ENCODE measurements around the gene ZC3H4.
"Not testable (repeated sequence)": the region's sequence is repeated elsewhere in the genome, so short reads cannot be mapped to it uniquely, and the experiment has no call there.

Gene ZC3H4

DNA sequence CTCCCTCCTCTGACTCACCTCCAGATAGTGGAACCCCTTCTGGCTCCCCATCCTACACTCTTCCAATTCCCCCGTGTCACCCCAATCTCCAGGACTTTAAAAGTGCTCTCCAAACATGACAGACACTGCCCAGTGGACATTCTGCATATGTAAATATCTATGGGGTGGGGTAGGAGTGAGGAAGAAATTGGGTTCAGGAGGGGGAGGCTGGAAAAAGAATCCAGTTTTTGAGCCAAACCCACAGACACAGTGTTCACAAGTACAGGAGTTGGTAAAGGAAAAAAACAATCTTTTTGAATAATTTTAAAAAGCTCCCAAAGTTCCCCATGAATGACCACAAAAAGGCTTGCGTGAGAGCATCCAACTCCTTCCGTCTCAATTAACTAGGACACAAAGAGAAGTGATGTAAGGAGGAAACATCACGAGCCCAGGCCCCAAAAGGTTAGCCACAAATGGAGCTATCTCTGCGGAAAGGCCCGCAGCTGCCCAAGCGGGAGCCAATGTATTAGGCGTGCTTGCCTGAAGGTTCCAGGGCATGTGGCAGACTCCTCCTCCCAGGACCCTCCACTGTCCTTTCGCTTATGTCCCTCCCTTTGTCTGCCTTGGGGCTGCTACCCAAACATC lies 18.0 kb downstream of the ZC3H4 start:
- Histone ChIP-seq H3K4me1 (ENCODE audit: control insufficient read depth, insufficient read depth, low read length) (peaks cover 24% of the 10 kb centered on the region), H3K9me3 (ENCODE audit: control insufficient read depth, insufficient read depth, low read length) (no peaks in the 10 kb centered on the region), H3K27me3 (ENCODE audit: control insufficient read depth, insufficient read depth, low read length) (no peaks in the 10 kb centered on the region), H3K36me3 (ENCODE audit: control insufficient read depth, insufficient read depth, low read length) (peaks cover 45% of the 10 kb centered on the region), H3K27ac (ENCODE audit: low read depth, low read length) (no peak overlapping the region), H3K4me3 (ENCODE audit: low read depth, low read length) (no peak overlapping the region), H3K9ac (ENCODE audit: low read depth, low read length) (no peak overlapping the region)

DNA sequence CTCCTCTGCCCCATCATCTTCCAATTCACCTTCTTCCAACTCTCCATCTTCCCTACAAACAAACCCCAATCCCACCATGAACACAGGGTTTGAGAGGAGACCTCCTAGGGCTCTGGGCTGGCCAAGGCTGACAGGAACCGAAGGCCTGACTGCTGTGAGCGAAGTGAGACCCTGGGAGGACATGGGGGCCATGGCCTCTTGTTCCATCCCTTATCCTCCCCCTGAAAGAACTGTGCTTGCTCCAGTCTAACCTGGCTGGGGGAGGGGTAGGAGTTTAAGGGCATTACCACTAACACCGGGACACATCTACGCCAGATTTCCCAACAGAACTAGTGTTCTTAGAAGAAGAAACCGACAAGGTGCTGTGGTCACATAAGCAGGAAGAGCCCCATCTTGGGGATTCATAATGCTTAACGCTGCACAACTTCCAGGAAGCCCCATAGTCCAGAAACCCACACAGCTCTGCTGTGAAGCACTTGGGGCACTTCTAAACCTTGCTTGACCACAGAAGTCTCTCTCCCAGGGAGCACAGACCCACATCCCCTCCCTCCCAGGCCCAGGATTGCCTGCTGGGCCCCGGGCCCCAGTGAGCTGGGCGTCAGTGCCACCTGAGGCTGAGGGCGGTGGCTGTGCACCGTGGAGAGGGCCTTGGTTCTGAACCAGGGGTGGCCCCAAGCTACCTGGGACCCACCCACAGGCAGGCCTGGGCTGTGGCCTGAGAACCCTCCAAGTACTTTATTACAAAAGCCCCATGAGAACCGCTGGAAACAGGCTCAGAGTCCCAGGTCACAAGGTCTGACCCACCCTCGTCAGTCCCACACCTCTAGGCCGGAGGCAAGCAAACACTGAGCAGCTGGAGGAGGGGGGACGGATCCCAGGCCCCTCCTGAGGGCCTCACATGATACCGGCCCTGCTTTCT lies 18.8 kb downstream of the ZC3H4 start:
- no peak overlapping the region for H3K9ac ChIP-seq (ENCODE audit: low read depth, low read length)
- H3K4me3 ChIP-seq (ENCODE audit: low read depth, low read length), result no peak overlapping the region
- peaks cover 23% of the 10 kb centered on the region for H3K4me1 ChIP-seq (ENCODE audit: control insufficient read depth, insufficient read depth, low read length)
- peaks cover 53% of the 10 kb centered on the region for H3K36me3 ChIP-seq (ENCODE audit: control insufficient read depth, insufficient read depth, low read length)
- H3K27ac ChIP-seq (ENCODE audit: low read depth, low read length), result peak overlapping the region; percentile 7
- H3K27me3 ChIP-seq (ENCODE audit: control insufficient read depth, insufficient read depth, low read length), result no peaks in the 10 kb centered on the region
- no peaks in the 10 kb centered on the region for H3K9me3 ChIP-seq (ENCODE audit: control insufficient read depth, insufficient read depth, low read length)

DNA sequence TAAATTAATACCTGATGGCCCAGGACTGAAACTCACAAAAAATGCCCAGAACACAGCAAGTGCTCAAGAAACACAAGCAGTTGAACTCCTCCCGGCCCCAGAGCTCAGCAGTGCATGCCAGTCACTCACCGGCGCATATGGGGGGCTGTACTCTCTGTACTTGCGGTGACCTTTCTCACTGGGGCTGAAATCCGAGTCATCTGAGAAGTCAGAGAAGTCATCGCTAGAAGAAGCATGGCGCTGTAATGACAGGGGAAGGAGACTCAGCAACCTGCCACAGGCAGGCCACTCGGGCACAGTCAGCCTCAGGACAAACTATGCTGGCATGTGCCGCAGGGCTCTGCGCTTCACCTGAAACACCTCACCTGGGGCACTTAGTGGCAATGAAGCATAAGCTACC lies 19.7 kb downstream of the ZC3H4 start:
- Histone ChIP-seq H3K9ac (ENCODE audit: low read depth, low read length) (no peak overlapping the region), H3K36me3 (ENCODE audit: control insufficient read depth, insufficient read depth, low read length) (peaks cover 61% of the 10 kb centered on the region), H3K4me3 (ENCODE audit: low read depth, low read length) (no peak overlapping the region), H3K27ac (ENCODE audit: low read depth, low read length) (no peak overlapping the region), H3K27me3 (ENCODE audit: control insufficient read depth, insufficient read depth, low read length) (no peaks in the 10 kb centered on the region), H3K9me3 (ENCODE audit: control insufficient read depth, insufficient read depth, low read length) (no peaks in the 10 kb centered on the region), H3K4me1 (ENCODE audit: control insufficient read depth, insufficient read depth, low read length) (peaks cover 19% of the 10 kb centered on the region)

DNA sequence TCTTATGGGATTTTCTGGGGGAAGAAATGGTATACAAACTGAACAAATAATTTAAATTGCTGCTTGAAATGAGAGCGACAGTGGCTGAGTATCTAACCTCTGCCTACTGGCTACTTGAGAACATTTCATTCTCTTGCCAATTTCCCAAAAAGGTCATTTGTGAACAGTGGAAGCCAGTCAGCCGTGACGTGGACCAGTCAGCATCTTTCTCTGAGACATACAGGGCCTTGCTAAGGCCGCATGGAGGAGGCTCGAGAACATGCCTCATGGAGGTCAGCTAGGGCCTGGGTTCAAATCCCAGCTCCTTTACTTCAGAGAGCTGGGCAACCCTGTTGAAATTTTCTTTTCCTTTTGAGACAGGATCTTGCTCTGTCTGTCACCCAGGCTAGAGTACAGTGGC lies 20.3 kb downstream of the ZC3H4 start:
- Histone ChIP-seq H3K27me3 (ENCODE audit: control insufficient read depth, insufficient read depth, low read length) (no peaks in the 10 kb centered on the region), H3K4me1 (ENCODE audit: control insufficient read depth, insufficient read depth, low read length) (peaks cover 19% of the 10 kb centered on the region), H3K9ac (ENCODE audit: low read depth, low read length) (no peak overlapping the region), H3K9me3 (ENCODE audit: control insufficient read depth, insufficient read depth, low read length) (no peaks in the 10 kb centered on the region), H3K27ac (ENCODE audit: low read depth, low read length) (no peak overlapping the region), H3K4me3 (ENCODE audit: low read depth, low read length) (no peak overlapping the region), H3K36me3 (ENCODE audit: control insufficient read depth, insufficient read depth, low read length) (peaks cover 66% of the 10 kb centered on the region)

DNA sequence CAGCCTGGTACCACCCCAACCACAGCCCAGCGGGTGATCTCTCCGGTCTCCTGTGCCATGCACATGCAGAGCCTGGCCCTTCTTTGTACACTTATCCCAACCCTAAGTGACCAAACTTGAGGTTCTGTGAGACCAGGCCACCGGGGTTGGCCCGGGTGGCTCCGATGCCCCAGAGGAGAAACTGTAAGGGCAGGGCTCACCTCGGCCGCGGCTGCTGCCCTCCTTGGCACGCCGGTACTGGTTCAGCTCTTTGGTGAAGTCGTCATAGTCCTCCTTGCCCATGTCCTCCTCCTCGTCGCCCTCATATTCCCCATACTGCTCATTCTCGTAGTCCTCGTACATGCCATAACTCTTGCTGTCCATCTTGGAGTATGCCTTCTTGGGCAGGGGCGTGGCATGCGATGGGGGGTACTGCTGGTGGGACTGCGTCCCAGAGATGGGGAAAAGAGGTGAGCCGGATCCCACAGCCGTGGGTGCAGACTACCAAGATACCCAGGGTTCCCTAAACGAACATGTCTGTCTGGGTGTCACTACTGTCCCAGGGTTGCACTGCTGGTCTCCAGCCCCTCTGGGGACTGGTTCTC lies 23.7 kb downstream of the ZC3H4 start:
- Histone ChIP-seq H3K27me3 (ENCODE audit: control insufficient read depth, insufficient read depth, low read length) (no peaks in the 10 kb centered on the region), H3K4me1 (ENCODE audit: control insufficient read depth, insufficient read depth, low read length) (no peaks in the 10 kb centered on the region), H3K9ac (ENCODE audit: low read depth, low read length) (no peak overlapping the region), H3K9me3 (ENCODE audit: control insufficient read depth, insufficient read depth, low read length) (no peaks in the 10 kb centered on the region), H3K27ac (ENCODE audit: low read depth, low read length) (no peak overlapping the region), H3K4me3 (ENCODE audit: low read depth, low read length) (no peak overlapping the region), H3K36me3 (ENCODE audit: control insufficient read depth, insufficient read depth, low read length) (peaks cover 86% of the 10 kb centered on the region)

DNA sequence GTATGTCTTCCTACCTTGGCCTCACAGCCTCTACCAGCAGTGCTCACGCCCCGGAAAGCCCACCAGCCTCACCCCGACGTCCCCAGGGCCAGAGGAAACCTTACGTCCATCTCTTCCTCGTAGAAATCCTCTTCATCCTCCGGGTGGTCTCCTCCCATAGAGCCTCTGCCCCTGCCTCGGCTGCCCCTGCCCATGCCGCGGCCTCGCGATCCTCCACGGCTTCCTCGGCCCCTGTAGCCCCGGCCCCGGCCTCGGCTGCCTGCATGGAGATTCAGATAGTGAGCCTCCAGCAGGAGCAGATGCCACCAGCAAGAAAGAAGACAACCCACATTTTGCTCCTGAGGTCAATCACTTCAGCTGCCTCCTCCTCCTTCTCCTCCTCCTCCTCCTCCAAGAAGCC lies 27.3 kb downstream of the ZC3H4 start:
- H3K9me3 ChIP-seq (ENCODE audit: control insufficient read depth, insufficient read depth, low read length), result no peaks in the 10 kb centered on the region
- H3K27ac ChIP-seq (ENCODE audit: low read depth, low read length), result no peak overlapping the region
- peaks cover 5% of the 10 kb centered on the region for H3K4me1 ChIP-seq (ENCODE audit: control insufficient read depth, insufficient read depth, low read length)
- no peak overlapping the region for H3K9ac ChIP-seq (ENCODE audit: low read depth, low read length)
- H3K36me3 ChIP-seq (ENCODE audit: control insufficient read depth, insufficient read depth, low read length), result peaks cover 92% of the 10 kb centered on the region
- no peak overlapping the region for H3K4me3 ChIP-seq (ENCODE audit: low read depth, low read length)
- H3K27me3 ChIP-seq (ENCODE audit: control insufficient read depth, insufficient read depth, low read length), result no peaks in the 10 kb centered on the region

DNA sequence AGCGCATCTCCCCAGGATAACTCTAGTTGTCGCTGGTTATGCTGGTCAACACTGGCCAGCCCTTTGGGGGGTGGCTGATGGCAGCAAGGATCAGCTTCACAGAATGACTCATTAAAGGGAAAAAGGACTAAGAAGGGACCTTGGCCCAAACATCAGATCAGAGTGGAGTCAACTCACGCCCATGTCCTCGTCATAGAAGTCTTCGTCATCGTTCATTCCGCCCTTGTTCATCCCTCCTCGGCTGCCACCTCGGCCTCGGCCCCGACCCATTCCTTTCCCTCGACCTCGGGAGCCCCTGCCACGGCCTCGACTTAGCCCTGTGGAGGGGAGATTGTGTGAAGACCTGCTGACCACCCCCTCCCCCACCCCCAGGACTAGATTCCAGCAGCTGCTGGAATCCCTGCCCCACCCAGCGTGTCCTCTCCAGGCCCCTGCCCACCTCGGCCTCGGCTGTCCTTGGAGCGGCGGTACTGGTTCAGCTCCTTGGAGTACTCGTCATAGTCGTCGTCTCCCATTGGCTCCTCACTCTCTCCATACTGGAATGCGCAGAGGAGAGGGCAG lies 28.6 kb downstream of the ZC3H4 start:
- Histone ChIP-seq H3K4me3 (ENCODE audit: low read depth, low read length) (no peak overlapping the region), H3K9me3 (ENCODE audit: control insufficient read depth, insufficient read depth, low read length) (no peaks in the 10 kb centered on the region), H3K27me3 (ENCODE audit: control insufficient read depth, insufficient read depth, low read length) (no peaks in the 10 kb centered on the region), H3K4me1 (ENCODE audit: control insufficient read depth, insufficient read depth, low read length) (peaks cover 5% of the 10 kb centered on the region), H3K27ac (ENCODE audit: low read depth, low read length) (no peak overlapping the region), H3K36me3 (ENCODE audit: control insufficient read depth, insufficient read depth, low read length) (peaks cover 92% of the 10 kb centered on the region), H3K9ac (ENCODE audit: low read depth, low read length) (no peak overlapping the region)

DNA sequence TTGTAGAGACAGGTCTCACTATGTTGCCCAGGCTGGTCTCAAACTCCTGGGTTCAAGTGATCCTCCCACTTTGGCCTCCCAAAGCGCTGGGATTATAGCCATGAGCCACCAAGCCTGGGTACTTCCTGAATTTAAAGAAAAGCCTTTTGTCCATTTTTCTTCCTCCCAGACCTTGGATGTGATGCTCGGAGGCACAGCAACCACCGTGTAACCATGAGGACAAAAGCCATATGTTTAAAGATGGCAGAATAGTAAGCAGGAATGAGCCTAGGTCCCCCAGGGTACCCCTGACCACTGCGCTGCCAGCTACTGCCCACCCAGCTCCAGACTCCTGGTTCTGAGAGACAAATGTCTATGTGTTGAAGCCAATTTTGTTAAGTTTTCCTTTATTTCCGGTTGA lies 31.1 kb downstream of the ZC3H4 start:
- H3K27ac ChIP-seq (ENCODE audit: low read depth, low read length), result no peak overlapping the region
- no peak overlapping the region for H3K9ac ChIP-seq (ENCODE audit: low read depth, low read length)
- H3K4me3 ChIP-seq (ENCODE audit: low read depth, low read length), result no peak overlapping the region
- H3K27me3 ChIP-seq (ENCODE audit: control insufficient read depth, insufficient read depth, low read length), result no peaks in the 10 kb centered on the region
- H3K36me3 ChIP-seq (ENCODE audit: control insufficient read depth, insufficient read depth, low read length), result peaks cover 90% of the 10 kb centered on the region
- no peaks in the 10 kb centered on the region for H3K9me3 ChIP-seq (ENCODE audit: control insufficient read depth, insufficient read depth, low read length)
- H3K4me1 ChIP-seq (ENCODE audit: control insufficient read depth, insufficient read depth, low read length), result peaks cover 5% of the 10 kb centered on the region

DNA sequence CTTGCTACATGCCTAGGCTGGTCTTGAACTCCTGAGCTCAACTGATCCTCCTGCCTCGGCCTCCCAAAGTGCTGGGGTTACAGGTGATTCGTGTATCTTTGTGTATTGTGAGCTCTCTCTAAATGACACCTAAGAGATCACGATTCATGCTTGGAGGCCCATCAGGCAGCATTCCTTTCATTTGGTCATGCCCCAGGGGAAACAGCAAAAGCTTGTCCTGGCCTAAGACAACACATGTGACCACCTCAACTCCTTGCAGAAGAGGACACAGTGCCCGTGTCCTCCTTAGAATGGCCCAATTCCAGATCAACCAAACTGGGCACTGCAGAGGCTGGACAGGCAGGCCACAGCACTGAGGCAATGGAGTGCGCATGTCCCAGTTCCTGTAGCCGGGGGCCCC lies 32.5 kb downstream of the ZC3H4 start:
- Histone ChIP-seq H3K4me1 (ENCODE audit: control insufficient read depth, insufficient read depth, low read length) (peaks cover 5% of the 10 kb centered on the region), H3K36me3 (ENCODE audit: control insufficient read depth, insufficient read depth, low read length) (peaks cover 91% of the 10 kb centered on the region), H3K9me3 (ENCODE audit: control insufficient read depth, insufficient read depth, low read length) (no peaks in the 10 kb centered on the region), H3K27me3 (ENCODE audit: control insufficient read depth, insufficient read depth, low read length) (no peaks in the 10 kb centered on the region), H3K9ac (ENCODE audit: low read depth, low read length) (no peak overlapping the region), H3K27ac (ENCODE audit: low read depth, low read length) (no peak overlapping the region), H3K4me3 (ENCODE audit: low read depth, low read length) (no peak overlapping the region)

DNA sequence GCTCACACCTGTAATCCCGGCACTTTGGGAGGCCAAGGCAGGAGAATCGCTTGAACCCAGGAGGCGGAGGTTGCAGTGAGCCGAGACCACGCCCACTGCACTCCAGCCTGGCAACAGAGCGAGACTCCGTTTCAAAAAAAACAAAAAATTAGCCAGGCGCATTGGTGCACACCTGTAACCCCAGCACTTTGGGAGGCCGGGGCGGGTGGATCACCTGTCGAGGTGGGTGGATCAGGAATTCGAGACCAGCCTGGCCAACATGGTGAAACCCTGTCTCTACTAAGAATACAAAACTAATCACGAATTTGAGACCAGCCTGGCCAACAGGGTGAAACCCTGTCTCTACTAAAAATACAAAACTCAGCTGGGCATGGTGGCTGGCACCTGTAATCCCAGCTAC lies 35.2 kb downstream of the ZC3H4 start:
- H3K4me3 ChIP-seq (ENCODE audit: low read depth, low read length); H3K9ac ChIP-seq (ENCODE audit: low read depth, low read length); H3K27ac ChIP-seq (ENCODE audit: low read depth, low read length); H3K4me1 ChIP-seq (ENCODE audit: control insufficient read depth, insufficient read depth, low read length); H3K27me3 ChIP-seq (ENCODE audit: control insufficient read depth, insufficient read depth, low read length); H3K9me3 ChIP-seq (ENCODE audit: control insufficient read depth, insufficient read depth, low read length): not testable (repeated sequence)
- H3K36me3 ChIP-seq (ENCODE audit: control insufficient read depth, insufficient read depth, low read length), result peaks cover 91% of the 10 kb centered on the region

DNA sequence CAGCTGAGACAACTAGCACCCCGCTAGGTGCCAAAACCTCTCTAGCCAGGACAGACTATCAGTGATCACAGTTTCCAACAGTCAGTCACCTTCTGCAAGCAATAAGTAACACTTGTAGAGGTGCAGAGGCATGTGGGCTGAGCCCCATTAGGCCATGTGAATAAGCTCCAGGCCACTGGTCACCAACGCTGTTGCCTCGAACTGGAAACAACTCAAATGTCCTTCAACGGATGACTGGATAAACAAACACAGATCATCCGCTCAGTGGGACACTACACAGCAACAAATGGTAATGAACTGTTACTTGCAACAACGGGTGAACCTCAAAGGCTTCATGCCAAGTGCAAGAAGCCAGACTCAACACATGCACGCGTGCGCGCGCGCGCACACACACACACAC lies 37.6 kb downstream of the ZC3H4 start:
- peaks cover 87% of the 10 kb centered on the region for H3K36me3 ChIP-seq (ENCODE audit: control insufficient read depth, insufficient read depth, low read length)
- no peaks in the 10 kb centered on the region for H3K4me1 ChIP-seq (ENCODE audit: control insufficient read depth, insufficient read depth, low read length)
- no peaks in the 10 kb centered on the region for H3K27me3 ChIP-seq (ENCODE audit: control insufficient read depth, insufficient read depth, low read length)
- no peak overlapping the region for H3K9ac ChIP-seq (ENCODE audit: low read depth, low read length)
- no peak overlapping the region for H3K4me3 ChIP-seq (ENCODE audit: low read depth, low read length)
- H3K9me3 ChIP-seq (ENCODE audit: control insufficient read depth, insufficient read depth, low read length), result no peaks in the 10 kb centered on the region
- no peak overlapping the region for H3K27ac ChIP-seq (ENCODE audit: low read depth, low read length)

Measured in HUES48 (cell line).